Colonic mucosa (tissue), 4 donors: Measurements from ENCODE around the gene CDH11. TPM values are rescaled to one million over a fixed set of nuclear protein-coding genes. Genes with fewer than 3 reads are reported as not detected.
A peak's percentile ranks its signal among the peaks of the same experiment; 100 is the strongest.

Source experiments
- DNase-seq: peaks from one replicate; pipeline ENCODE4 v3.0.0-alpha.2; 2020
- H3K27ac ChIP-seq: fragments of 200-600 bp; one replicate; pipeline ENCODE4 v1.8.0; 2021
- H3K27me3 ChIP-seq: fragments of 200-600 bp; one replicate; pipeline ENCODE4 v1.8.0; 2021
- H3K36me3 ChIP-seq: fragments of 200-600 bp; one replicate; pipeline ENCODE4 v1.8.0; 2021
- H3K4me1 ChIP-seq: fragments of 200-600 bp; one replicate; pipeline ENCODE4 v1.8.0; 2021; ENCODE audit warnings: mild to moderate bottlenecking
- H3K4me3 ChIP-seq: fragments of 200-600 bp; one replicate; pipeline ENCODE4 v1.8.0; 2021
- H3K9ac ChIP-seq, 2 donors: one replicate each; pipeline ENCODE4 v1.7.0; 2013; ENCODE audit warnings: control low read depth in 2 of 2, low read depth in 2 of 2, low read length in 2 of 2
- H3K9me3 ChIP-seq: fragments of 200-600 bp; one replicate; pipeline ENCODE4 v1.8.0; 2021
- intact Hi-C: fragments of 100-400 bp; cut with DNase I; formaldehyde crosslinking; loops from one replicate; pipeline ENCODE4 v1.14.1; 2022
- total RNA-seq, 2 donors: library from RNA; stranded (reverse); fragmentation: NEBNext Ultra II Directional in 1 of 2; extraction: Animal tissue kit (Norgen Biotek cat#: 25700) in 1 of 2; gene quantifications; one replicate each; pipeline ENCODE4 v1.2.1, GENCODE V29; 2021
- TF ChIP-seq, protein P1 (sequence below): fragments of 200-600 bp; IDR thresholded peaks from one replicate; pipeline ENCODE4 v1.8.0; 2022; ENCODE audit warnings: antibody characterized with exemption, mild to moderate bottlenecking
- donor health status: healthy.
- donor health status: DM: no; HTN: no; CAD: no.
- donor health status: DM: no; HTN: no; CAD: no.

The CDH11 gene
- total RNA-seq, 2 donors from 2014 or later: 10.2 to 17.1 TPM

DNA sequence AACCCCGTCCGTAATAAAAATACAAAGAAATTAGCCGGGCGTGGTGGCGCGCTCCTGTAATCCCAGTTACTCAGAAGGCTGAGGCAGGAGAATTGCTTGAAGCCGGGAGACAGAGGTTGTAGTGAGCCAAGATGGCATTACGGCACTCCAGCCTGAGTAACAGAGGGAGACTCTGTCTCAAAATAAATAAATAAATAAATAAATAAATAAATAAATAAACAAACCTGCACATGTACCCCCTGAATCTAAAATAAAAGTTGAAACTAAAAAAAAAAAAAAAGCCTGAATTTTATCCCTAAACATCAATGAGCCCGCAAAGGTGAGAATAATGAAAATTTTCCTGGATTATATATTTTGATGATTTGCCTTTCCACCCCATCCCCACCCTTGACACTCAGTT, 124.7 kb downstream of the CDH11 start:
- no peaks in the 10 kb centered on the region for H3K27me3 ChIP-seq
- no peaks in the 10 kb centered on the region for H3K9me3 ChIP-seq
- H3K36me3 ChIP-seq: no peaks in the 10 kb centered on the region
- H3K4me1 ChIP-seq: no peaks in the 10 kb centered on the region
- H3K9ac ChIP-seq: no peak overlapping the region
- H3K27ac ChIP-seq: no peak overlapping the region
- peak; percentile 18 for DNase-seq
- intact Hi-C loops: no loop called here
- H3K4me3 ChIP-seq: no peak overlapping the region
- TF ChIP-seq, protein P1, sequence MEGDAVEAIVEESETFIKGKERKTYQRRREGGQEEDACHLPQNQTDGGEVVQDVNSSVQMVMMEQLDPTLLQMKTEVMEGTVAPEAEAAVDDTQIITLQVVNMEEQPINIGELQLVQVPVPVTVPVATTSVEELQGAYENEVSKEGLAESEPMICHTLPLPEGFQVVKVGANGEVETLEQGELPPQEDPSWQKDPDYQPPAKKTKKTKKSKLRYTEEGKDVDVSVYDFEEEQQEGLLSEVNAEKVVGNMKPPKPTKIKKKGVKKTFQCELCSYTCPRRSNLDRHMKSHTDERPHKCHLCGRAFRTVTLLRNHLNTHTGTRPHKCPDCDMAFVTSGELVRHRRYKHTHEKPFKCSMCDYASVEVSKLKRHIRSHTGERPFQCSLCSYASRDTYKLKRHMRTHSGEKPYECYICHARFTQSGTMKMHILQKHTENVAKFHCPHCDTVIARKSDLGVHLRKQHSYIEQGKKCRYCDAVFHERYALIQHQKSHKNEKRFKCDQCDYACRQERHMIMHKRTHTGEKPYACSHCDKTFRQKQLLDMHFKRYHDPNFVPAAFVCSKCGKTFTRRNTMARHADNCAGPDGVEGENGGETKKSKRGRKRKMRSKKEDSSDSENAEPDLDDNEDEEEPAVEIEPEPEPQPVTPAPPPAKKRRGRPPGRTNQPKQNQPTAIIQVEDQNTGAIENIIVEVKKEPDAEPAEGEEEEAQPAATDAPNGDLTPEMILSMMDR: no peak

DNA sequence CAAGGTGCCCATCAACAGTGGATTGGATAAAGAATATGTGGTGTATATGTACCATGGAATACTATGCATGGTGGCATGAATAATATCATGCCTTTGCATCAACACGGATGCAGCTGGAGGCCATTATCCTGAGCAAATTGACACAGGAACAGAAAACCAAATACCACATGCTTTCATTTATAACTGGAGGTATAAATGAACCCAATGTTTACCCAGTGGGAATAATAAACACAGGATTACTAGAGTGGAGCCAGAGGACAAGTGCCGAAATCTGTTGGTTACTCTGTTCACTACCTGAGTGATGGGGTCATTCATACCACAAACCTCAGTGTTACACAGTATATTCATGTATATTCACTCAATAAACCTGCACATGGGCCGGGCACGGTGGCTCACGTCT, 125.2 kb downstream of the CDH11 start:
- no peaks in the 10 kb centered on the region for H3K4me1 ChIP-seq
- no peak overlapping the region for H3K9ac ChIP-seq
- no peak overlapping the region for H3K4me3 ChIP-seq
- H3K27ac ChIP-seq: no peak overlapping the region
- intact Hi-C loops: no loop called here
- H3K27me3 ChIP-seq: no peaks in the 10 kb centered on the region
- no peaks in the 10 kb centered on the region for H3K36me3 ChIP-seq
- TF ChIP-seq, protein P1: no peak
- DNase-seq: no peak
- H3K9me3 ChIP-seq: no peaks in the 10 kb centered on the region

DNA sequence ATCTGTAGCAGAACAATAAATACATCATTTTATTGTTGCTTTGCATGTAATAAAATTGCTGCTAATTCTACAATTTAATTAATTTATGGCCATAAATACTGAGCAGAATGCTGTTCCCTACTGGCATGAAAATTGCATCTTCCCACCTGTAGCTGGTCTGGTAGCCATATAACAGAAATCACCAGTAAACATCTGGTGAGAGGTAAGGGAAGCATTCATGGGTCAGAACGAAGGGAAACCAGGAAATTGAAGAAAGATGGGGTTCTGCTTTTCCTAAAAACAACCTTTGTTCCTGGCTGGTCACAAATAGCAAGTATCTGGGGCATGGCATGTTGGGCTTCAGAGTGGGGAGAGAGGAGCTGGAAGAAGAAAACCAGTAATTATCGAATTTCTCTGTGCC, 128.4 kb downstream of the CDH11 start:
- intact Hi-C loops: no loop called here
- no peak overlapping the region for H3K4me3 ChIP-seq
- DNase-seq: no peak
- no peaks in the 10 kb centered on the region for H3K27me3 ChIP-seq
- H3K9ac ChIP-seq: no peak overlapping the region
- no peaks in the 10 kb centered on the region for H3K4me1 ChIP-seq
- no peaks in the 10 kb centered on the region for H3K9me3 ChIP-seq
- H3K27ac ChIP-seq: no peak overlapping the region
- TF ChIP-seq, protein P1: no peak
- H3K36me3 ChIP-seq: no peaks in the 10 kb centered on the region

DNA sequence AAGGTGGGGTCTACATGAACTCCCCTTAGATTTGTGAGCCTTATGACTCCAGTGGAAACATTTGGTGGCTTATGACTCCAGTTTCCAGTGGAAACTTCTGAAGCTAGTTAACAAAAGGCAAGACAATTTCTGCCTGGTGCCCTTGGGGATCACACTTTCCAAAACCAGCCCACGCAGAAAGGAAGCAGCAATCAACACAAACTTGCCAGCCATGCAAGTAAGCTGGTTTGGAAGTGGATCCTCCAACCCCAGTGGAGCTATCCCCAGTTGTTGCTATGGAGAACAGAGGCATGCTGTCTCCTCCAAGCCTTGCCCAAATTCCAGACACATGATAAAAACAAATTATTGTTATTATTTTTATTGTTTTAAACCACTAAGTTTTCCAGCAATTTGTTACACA, 130.9 kb downstream of the CDH11 start:
- no peak overlapping the region for H3K9ac ChIP-seq
- TF ChIP-seq, protein P1: no peak
- no peak overlapping the region for H3K27ac ChIP-seq

DNA sequence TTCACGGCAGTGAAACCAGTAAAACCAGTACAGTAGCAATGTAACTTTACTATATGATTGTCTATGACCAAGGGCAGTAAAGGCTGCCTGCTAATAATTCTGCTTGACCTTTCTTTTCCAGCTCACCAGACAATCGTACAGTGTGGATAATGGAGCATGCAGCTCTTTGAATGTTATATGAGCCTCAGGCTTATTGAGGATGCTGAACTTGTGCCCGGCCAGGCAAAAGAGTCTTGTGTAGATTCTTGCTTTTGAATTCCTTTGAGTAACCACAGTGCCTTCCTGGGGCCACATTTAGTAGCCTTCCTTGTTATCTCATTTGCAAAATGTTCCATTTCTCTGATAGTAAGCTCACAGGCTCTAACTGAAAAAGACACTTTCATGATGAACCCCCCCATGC, 131.8 kb downstream of the CDH11 start:
- TF ChIP-seq, protein P1: no peak
- Histone ChIP-seq H3K4me1 (no peaks in the 10 kb centered on the region), H3K36me3 (no peaks in the 10 kb centered on the region), H3K27ac (no peak overlapping the region), H3K9me3 (no peaks in the 10 kb centered on the region), H3K4me3 (no peak overlapping the region), H3K9ac (no peak overlapping the region), H3K27me3 (no peaks in the 10 kb centered on the region)
- intact Hi-C loops: no loop called here
- no peak for DNase-seq

More for the DNA sequence above, 130.9 kb downstream of the CDH11 start:
- intact Hi-C loops: no loop called here
- Histone ChIP-seq H3K4me1 (no peaks in the 10 kb centered on the region), H3K9me3 (no peaks in the 10 kb centered on the region), H3K27me3 (no peaks in the 10 kb centered on the region), H3K4me3 (no peak overlapping the region), H3K36me3 (no peaks in the 10 kb centered on the region)
- DNase-seq: no peak

DNA sequence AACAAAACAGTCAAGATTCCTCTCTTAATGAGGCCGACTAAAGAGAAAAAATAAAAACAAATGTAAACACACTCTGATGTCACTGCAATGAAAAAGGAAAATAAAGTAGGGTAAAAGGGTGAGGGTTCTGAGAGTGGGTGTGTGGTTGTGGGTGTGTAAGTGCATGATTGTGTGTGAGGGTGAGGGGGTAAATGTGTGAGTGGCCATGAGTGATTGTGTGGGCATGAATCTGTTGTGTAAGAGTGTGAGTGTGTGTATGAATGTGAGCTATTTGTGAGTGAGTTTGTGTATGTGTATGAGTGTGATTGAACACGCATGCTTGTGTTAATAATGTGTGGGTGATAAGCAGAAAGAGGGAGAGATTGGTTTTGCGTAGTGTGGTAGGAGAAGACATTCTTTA, 132.8 kb downstream of the CDH11 start:
- no peaks in the 10 kb centered on the region for H3K36me3 ChIP-seq
- H3K27me3 ChIP-seq: no peaks in the 10 kb centered on the region
- H3K9ac ChIP-seq: no peak overlapping the region
- H3K9me3 ChIP-seq: no peaks in the 10 kb centered on the region
- TF ChIP-seq, protein P1: no peak
- H3K4me3 ChIP-seq: no peak overlapping the region
- intact Hi-C loops: no loop called here
- no peak for DNase-seq
- no peak overlapping the region for H3K27ac ChIP-seq
- H3K4me1 ChIP-seq: no peaks in the 10 kb centered on the region
